ENCODE data around the gene SRBD1.
"Not testable (repeated sequence)": the region's sequence is repeated elsewhere in the genome, so short reads cannot be mapped to it uniquely, and the experiment has no call there.

The SRBD1 gene

GRCh38 chr2:45460825-45461224 is 150.2 kb downstream of the SRBD1 start:
- DNase-seq, result no peak

GRCh38 chr2:45459860-45460259 is 151.2 kb downstream of the SRBD1 start:
- no peak for DNase-seq

- no peak for DNase-seq
These were observed 152.0 kb downstream of the SRBD1 start for GRCh38 chr2:45458909-45459563.

GRCh38 chr2:45457211-45457945 is 153.7 kb downstream of the SRBD1 start:
- DNase-seq, result no peak

GRCh38 chr2:45452866-45453265 is 158.2 kb downstream of the SRBD1 start:
- DNase-seq, result no peak

GRCh38 chr2:45450634-45451033 is 160.4 kb downstream of the SRBD1 start:
- DNase-seq, result no peak

- no peak for DNase-seq
These were observed 162.8 kb downstream of the SRBD1 start for GRCh38 chr2:45448217-45448616.

- no peak for DNase-seq
These were observed 165.1 kb downstream of the SRBD1 start for GRCh38 chr2:45446016-45446415.

GRCh38 chr2:45445037-45445436 is 166.0 kb downstream of the SRBD1 start:
- DNase-seq, result no peak

- DNase-seq, result no peak
These were observed 168.1 kb downstream of the SRBD1 start for GRCh38 chr2:45443012-45443411.

GRCh38 chr2:45442026-45442425 is 169.0 kb downstream of the SRBD1 start:
- no peak for DNase-seq

GRCh38 chr2:45441571-45441970 is 169.5 kb downstream of the SRBD1 start:
- DNase-seq, result no peak

GRCh38 chr2:45439788-45440773 is 171.0 kb downstream of the SRBD1 start:
- no peak for DNase-seq

- no peak for DNase-seq
These were observed 172.0 kb downstream of the SRBD1 start for GRCh38 chr2:45438872-45439665.

- DNase-seq, result no peak
These were observed 174.6 kb downstream of the SRBD1 start for GRCh38 chr2:45436456-45436855.

- no peak for DNase-seq
These were observed 175.8 kb downstream of the SRBD1 start for GRCh38 chr2:45435316-45435715.

- DNase-seq, result no peak
These were observed 177.7 kb downstream of the SRBD1 start for GRCh38 chr2:45433363-45433762.

GRCh38 chr2:45432406-45432805 is 178.7 kb downstream of the SRBD1 start:
- DNase-seq, result no peak

- not testable (repeated sequence) for DNase-seq
These were observed 185.0 kb downstream of the SRBD1 start for GRCh38 chr2:45426025-45426424.

- no peak for DNase-seq
These were observed 188.1 kb downstream of the SRBD1 start for GRCh38 chr2:45422921-45423320.

- DNase-seq, result no peak
These were observed 192.5 kb downstream of the SRBD1 start for GRCh38 chr2:45418532-45418931.

GRCh38 chr2:45415534-45416123 is 195.4 kb downstream of the SRBD1 start:
- DNase-seq, result no peak
